ENCODE data around the gene TIGIT.

DNA sequence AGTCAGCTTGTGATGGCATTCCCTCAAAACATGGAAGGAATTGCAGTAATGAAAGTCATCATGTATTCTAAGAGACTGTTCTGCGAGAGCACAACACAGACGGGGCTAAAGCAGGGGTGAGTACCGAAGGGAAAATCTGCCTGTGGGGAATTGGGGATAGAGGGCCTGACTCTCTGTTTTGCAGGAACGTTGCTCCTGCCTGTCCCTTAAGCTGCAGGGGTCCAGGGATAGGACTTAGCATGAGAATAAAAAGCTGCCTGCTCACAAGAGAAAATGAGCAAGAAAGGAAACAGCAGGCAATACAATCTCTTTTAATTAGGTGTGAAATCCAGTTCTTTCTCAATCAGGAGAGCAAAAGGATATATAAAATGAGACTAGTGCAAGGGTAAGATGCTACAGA lies 62.2 kb downstream of the TIGIT start:
- TF ChIP-seq POLR2A (IDR thresholded peaks at IDR 0.05; ENCODE audit: low read length): no peak
- no peak for TF ChIP-seq GATA1 (IDR thresholded peaks at IDR 0.05; ENCODE audit: low read depth, low read length)

All from erythroblast (primary cell).